Retinal pigment epithelial cell (primary cell): ENCODE results near the gene CNDP1.
A peak's percentile ranks its signal among the peaks of the same experiment; 100 is the strongest.

ENCODE experiments used
- DNase-seq: peaks from one replicate; pipeline ENCODE4 v3.0.0-alpha.2; 2010; ENCODE audit warnings: low read depth
- H3K4me3 ChIP-seq: 2 replicates; pipeline ENCODE4 v1.5.1; 2011; ENCODE audit warnings: mild to moderate bottlenecking, low read length, control low read depth, moderate library complexity
- TF ChIP-seq, protein P1 (sequence below): conservative IDR thresholded peaks from 2 replicates; pipeline ENCODE4 v1.5.1; 2011; ENCODE audit warnings: low read depth, low read length, control low read depth, inconsistent platforms

The CNDP1 gene

DNA sequence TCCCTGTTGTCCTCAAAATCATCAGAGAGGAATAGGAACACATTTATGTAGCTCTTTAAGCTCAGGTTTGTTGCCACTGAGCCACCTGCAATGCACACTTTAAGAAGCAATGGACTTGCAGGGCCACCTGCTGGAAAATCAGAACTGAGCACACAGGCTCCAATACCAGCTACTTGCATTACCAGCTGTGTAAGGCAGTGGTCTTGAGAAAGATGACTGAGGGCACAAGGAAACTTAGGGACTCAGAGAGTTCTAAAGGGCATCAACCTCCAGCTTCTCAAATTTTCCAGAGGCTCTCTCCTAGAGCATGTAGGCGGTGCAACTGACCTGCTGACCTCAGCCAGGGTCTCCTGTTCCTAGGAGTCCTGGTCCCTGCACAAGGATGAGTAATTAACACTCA lies 40.6 kb upstream of the CNDP1 start:
- DNase-seq = no peak
- no peak overlapping the region for H3K4me3 ChIP-seq
- TF ChIP-seq, protein P1, sequence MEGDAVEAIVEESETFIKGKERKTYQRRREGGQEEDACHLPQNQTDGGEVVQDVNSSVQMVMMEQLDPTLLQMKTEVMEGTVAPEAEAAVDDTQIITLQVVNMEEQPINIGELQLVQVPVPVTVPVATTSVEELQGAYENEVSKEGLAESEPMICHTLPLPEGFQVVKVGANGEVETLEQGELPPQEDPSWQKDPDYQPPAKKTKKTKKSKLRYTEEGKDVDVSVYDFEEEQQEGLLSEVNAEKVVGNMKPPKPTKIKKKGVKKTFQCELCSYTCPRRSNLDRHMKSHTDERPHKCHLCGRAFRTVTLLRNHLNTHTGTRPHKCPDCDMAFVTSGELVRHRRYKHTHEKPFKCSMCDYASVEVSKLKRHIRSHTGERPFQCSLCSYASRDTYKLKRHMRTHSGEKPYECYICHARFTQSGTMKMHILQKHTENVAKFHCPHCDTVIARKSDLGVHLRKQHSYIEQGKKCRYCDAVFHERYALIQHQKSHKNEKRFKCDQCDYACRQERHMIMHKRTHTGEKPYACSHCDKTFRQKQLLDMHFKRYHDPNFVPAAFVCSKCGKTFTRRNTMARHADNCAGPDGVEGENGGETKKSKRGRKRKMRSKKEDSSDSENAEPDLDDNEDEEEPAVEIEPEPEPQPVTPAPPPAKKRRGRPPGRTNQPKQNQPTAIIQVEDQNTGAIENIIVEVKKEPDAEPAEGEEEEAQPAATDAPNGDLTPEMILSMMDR = peak; percentile 62

DNA sequence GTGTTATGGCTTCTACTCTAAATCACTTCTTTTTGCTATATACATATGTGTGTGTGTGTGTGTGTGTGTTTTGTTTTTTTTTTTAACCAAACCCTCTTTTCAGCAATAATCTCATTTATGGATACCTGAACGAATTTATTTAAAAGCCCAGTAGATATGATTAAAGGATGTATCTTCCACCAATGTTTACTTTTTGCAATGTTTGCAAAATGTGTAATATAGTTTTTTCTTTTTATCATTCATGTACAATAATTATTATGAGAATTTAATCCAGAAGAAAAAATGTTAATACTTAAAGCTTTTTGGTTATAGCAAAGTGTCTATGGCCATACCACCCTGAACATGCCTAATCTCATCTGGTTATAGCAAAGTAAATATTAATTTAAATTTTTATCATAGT lies 39.8 kb upstream of the CNDP1 start:
- no peak for DNase-seq
- TF ChIP-seq, protein P1 = no peak
- H3K4me3 ChIP-seq = no peak overlapping the region

DNA sequence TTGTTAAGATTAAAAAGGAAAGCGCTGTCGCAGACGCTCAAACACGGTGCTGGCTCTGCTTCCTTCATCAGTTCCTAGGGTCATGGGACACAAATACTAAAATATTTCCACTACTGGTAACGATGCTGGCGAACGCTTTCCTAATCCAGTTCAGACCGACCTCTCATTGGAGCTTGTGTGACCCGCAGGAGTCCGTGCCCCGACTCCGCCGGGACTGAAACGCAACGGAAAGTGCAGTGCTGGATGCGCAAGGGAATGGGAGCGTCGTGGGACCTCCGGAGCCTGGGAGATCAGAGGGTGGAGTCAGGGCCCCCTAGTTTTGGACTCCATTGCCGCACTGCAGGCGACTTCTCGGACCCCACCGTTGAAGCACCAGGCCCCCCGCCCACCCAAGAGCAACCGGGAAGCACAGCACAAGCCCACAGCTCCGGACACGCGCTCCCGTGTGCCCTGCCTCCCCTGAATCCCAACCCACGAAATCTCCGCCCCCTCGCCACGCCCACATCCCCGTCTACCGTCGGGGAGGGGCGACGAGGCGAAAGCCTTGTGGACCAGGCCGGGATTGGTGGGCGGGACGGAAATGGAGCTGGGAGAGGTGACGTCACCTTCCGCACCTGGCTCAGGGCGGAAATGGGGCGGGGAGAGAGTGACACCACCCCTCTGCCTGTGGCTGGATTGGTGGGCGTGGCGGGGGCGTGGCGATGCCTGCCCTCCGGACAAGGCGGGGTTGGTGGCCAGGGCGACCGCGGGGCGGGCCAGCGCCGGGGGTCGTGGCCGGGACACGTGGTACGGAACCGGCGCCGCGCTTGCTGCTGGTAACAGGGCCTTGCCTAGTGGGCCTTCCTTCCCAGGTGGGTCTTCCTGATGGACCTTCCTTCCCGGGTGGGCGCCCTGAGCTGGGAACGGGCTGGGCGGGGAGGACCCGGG lies 38.5 kb upstream of the CNDP1 start, which contains the start of gene CNDP2:
CNDP2 (plus strand) TSS at position 783 of the 927 bp plus-strand sequence. CDS start 3,611 bp downstream, outside the sequence.
- peak; percentile 94 for DNase-seq
- peak within 1 kb of the TSS; percentile 81 for H3K4me3 ChIP-seq
- TF ChIP-seq, protein P1 = no peak

DNA sequence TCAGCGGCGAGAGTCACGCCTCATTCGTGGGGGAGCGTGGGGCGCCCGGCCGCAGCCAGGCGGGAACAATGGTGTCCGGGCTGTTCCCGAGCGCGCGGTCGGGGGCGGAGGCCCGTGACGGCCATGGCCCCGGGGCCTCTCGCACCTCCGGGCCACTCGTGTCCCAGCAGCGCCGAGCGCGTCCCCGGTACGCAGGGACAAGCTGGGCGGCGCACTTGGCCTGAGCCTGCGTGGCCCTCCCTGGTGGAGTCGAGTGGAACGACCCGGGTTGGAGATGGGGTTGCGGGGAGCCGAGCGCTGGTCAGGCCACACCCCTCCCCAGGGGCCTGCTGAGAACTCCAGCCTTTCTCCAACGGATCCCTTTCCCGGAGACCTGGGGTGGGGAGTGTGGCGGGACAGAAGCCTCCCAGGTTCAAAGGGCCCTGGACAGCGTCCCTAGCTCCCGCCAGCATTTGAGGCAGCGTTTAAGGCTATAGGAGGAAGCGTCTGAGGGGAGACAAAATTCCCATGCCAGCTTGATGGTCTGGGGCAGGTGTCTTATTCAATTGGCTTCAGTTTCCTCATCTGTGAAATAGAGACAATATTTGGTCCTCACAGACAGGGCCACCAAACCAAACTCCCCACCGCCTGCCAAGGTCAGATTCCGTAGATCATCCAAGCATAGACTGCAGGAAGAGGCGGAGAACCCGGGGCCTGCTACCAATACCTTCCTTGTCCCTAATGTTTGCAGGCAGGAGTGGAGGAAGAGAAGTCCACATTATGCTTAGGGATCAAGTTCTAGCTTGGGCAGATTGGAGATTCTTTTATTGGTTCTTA lies 37.6 kb upstream of the CNDP1 start:
- no peak for DNase-seq
- TF ChIP-seq, protein P1 = no peak
- H3K4me3 ChIP-seq = peak overlapping the region; percentile 81

DNA sequence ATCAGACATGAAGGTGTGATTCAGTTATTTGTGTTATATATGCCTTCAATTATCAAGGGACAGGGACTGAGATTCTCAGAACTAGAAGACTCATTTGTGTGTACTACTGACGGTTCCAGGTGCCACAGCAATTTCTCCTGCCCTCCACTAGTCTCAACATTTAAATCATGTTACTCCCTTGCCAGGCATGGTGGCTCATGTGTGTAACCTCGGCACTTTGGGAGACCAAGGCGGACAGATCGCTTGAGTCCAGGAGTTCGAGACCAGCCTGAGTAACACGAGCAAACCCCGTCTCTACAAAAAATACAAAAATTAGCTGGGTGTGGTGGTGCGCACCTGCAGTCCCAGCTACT lies 37.0 kb upstream of the CNDP1 start:
- no peak for DNase-seq
- TF ChIP-seq, protein P1 = no peak
- peak overlapping the region; percentile 81 for H3K4me3 ChIP-seq

DNA sequence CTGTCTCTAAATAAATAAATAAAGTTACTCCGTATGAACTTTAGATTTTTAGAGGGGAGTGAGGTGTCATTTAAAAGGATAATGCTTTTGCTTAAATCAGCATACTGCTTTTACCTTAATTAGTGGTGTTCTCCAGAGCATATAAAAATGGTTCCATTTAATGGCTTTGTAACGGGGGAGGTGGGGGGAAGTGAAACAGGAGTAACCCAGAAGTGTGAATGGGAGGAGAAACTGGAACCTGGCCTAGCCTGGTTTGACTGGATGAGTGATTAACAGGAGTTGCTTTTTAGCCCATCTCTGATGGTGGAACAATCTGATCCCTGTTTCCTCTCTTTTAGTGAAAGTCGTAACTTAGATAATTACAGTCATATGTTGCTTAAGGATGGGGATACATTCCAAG lies 36.5 kb upstream of the CNDP1 start:
- TF ChIP-seq, protein P1 = no peak
- no peak for DNase-seq
- H3K4me3 ChIP-seq = no peak overlapping the region
